Measurements from ENCODE around the gene APOBEC2. TPM values are rescaled to one million over a fixed set of nuclear protein-coding genes. Genes with fewer than 3 reads are reported as not detected.

Gene APOBEC2
- total RNA-seq, 2 experiments from 2014 or later = not detected

- H3K4me1 Mint-ChIP-seq (ENCODE audit: low read depth) = peaks cover 3% of the 10 kb centered on the region
- peak; percentile 64 for DNase-seq
- no peaks in the 10 kb centered on the region for H3K27me3 Mint-ChIP-seq
- H3K36me3 Mint-ChIP-seq = peaks cover 4% of the 10 kb centered on the region
- POLR2A ChIA-PET = no interaction called here
- H3K9me3 Mint-ChIP-seq = no peaks in the 10 kb centered on the region
- CTCF ChIA-PET = interaction anchor here (0.6 to 3.9 kb wide), 17 partner anchors 10 to 281 kb away, joined by 3 to 57 read pairs (median 5); partner anchors contain the start of genes APOBEC2, NFYA and OARD1
- no peak within 1 kb of the TSS for H3K27ac Mint-ChIP-seq
- intact Hi-C loops (cut with micrococcal nuclease) = no loop called here
- no peak within 1 kb of the TSS for H3K4me3 Mint-ChIP-seq
Observed at GRCh38 chr6:41039060-41039998, 13.7 kb upstream of the APOBEC2 start, which contains the start of gene UNC5CL. Gene UNC5CL (minus strand): TSS chr6:41039221. CDS start chr6:41035074, 4,147 bp downstream.

DNA sequence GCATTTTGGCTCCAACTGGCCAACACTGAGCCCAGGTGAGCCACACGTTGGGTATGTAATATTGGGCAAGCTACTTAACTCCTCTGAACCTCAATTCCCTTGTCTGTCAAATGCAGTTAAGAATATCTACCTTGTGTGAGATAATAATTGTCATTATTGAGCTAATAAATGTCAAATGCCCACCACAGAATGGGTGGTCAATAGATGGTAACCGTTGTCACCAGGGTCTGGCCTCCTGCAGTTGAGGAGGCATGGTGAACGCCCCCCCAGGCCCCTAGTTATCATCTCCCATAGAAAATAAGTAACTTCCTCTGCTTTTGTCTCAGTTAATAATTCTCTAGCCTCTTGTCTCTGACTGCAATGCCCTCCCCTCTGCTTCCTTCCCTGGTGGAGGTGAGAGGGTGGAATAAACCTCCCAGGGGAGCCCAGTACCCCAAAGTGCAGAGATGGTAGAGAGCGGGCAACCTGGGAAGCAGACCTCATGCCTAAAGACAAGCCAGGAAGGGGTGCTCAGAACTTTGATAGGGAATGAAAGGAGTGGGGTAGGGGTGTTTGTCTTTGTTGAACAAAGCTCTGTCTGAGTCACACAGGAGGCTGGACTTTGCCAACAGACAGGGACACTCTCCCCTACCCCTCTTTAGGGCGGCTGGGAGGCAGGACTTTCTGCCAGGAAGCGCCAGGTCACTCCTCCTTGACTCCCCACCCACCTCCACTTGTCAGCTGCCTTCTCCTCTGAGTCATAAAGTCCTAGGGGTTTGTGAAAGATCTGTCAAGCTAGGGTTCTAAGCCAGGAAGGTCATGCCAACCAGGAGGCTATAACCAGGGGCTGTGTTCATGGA, 12.7 kb upstream of the APOBEC2 start:
- peak; percentile 48 for DNase-seq
- intact Hi-C loops (cut with micrococcal nuclease) = no loop called here
- Mint-ChIP-seq H3K27ac (no peak overlapping the region), H3K36me3 (peaks cover 4% of the 10 kb centered on the region), H3K9me3 (no peaks in the 10 kb centered on the region), H3K4me3 (no peak overlapping the region), H3K27me3 (no peaks in the 10 kb centered on the region), H3K4me1 (ENCODE audit: low read depth) (peaks cover 3% of the 10 kb centered on the region)
- ChIA-PET CTCF (interaction anchor here (0.6 to 3.9 kb wide), 14 partner anchors 9 to 280 kb away, joined by 3 to 57 read pairs (median 5); partner anchors contain the start of genes APOBEC2, NFYA and OARD1), POLR2A (interaction anchor here (0.9 kb wide), 1 partner anchor 12 kb away, joined by 3 read pairs; no protein-coding TSS in a partner anchor)

DNA sequence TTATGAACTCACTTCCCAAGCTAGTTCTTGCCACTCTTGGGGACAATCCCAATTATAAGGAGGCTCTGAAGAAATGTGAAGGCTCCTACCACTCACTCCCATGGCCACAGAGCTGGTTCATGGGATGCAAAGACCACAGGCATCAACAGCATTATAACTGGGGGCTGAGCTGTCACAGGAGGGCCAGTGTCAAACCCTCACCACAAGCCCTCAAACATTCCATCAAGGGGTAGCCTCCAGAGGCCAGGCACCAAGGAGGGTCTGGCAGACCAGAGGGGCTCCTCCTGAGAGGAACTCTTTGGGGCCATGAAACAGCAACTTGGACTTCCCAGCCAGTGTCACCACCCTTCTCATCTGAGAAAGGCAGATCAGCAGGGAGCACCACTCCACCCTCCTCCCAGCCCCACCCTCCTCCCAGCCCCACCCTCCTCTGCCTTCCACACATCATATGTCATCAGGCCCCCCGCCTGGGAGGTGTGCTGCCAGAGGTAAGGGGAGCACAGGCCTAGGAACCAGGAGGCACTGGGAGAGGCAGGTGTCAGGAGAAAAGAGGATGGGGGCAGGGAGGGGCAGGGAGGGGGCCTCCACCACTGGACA, 12.0 kb upstream of the APOBEC2 start:
- Mint-ChIP-seq H3K27me3 (no peaks in the 10 kb centered on the region), H3K27ac (no peak overlapping the region), H3K4me3 (no peak overlapping the region), H3K4me1 (ENCODE audit: low read depth) (peaks cover 3% of the 10 kb centered on the region), H3K36me3 (peaks cover 4% of the 10 kb centered on the region), H3K9me3 (no peaks in the 10 kb centered on the region)
- DNase-seq = no peak
- ChIA-PET CTCF (interaction anchor here (1.4 to 3.9 kb wide), 4 partner anchors 8 to 43 kb away, joined by 3 to 57 read pairs (median 10); no protein-coding TSS in a partner anchor), POLR2A (interaction anchor here (0.9 kb wide), 1 partner anchor 12 kb away, joined by 3 read pairs; no protein-coding TSS in a partner anchor)
- intact Hi-C loops (cut with micrococcal nuclease) = no loop called here

- DNase-seq = no peak
- POLR2A ChIA-PET = no interaction called here
- CTCF ChIA-PET = interaction anchor here (3.9 kb wide), 1 partner anchor 13 kb away, joined by 57 read pairs; no protein-coding TSS in a partner anchor
- H3K9me3 Mint-ChIP-seq = no peaks in the 10 kb centered on the region
- H3K4me3 Mint-ChIP-seq = no peak within 1 kb of the TSS
- H3K27ac Mint-ChIP-seq = no peak within 1 kb of the TSS
- intact Hi-C loops (cut with micrococcal nuclease) = no loop called here
- H3K27me3 Mint-ChIP-seq = no peaks in the 10 kb centered on the region
- peaks cover 3% of the 10 kb centered on the region for H3K4me1 Mint-ChIP-seq (ENCODE audit: low read depth)
- peaks cover 4% of the 10 kb centered on the region for H3K36me3 Mint-ChIP-seq
Observed at GRCh38 chr6:41042226-41043055, 10.6 kb upstream of the APOBEC2 start, which contains the start of gene TSPO2. Gene TSPO2 (plus strand): TSS chr6:41042467. CDS start chr6:41042986, 519 bp downstream.

DNA sequence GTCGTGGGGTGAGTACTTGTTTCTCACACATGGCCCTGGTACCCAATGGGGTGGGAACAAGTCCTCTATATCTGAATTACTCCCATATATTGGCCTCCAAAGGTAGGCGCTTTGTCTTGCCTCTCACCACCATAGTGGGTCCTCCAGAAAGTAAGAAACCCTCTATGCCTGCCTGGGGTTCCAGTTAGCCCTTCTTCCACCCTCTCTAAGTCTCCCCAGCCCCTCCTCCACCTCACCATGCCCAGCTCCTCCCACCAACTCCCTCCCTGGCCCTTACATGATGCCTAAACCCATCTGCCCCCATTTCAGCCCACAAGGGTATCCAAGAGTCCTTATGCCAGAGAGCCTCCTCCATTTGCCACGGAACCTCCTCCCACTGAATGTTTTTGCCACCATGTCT, 9.9 kb upstream of the APOBEC2 start:
- no peak overlapping the region for H3K27ac Mint-ChIP-seq
- intact Hi-C loops (cut with micrococcal nuclease) = no loop called here
- H3K27me3 Mint-ChIP-seq = no peaks in the 10 kb centered on the region
- H3K9me3 Mint-ChIP-seq = no peaks in the 10 kb centered on the region
- H3K4me1 Mint-ChIP-seq (ENCODE audit: low read depth) = peaks cover 3% of the 10 kb centered on the region
- CTCF ChIA-PET = no interaction called here
- POLR2A ChIA-PET = no interaction called here
- no peak overlapping the region for H3K4me3 Mint-ChIP-seq
- DNase-seq = no peak
- peaks cover 4% of the 10 kb centered on the region for H3K36me3 Mint-ChIP-seq

- DNase-seq = no peak
- Mint-ChIP-seq H3K9me3 (no peaks in the 10 kb centered on the region), H3K4me1 (ENCODE audit: low read depth) (no peaks in the 10 kb centered on the region), H3K4me3 (no peak overlapping the region), H3K36me3 (peaks cover 5% of the 10 kb centered on the region), H3K27ac (no peak overlapping the region), H3K27me3 (no peaks in the 10 kb centered on the region)
- CTCF ChIA-PET = interaction anchor here (1.0 to 2.0 kb wide), 4 partner anchors 14 to 22 kb away, joined by 5 to 10 read pairs (median 6); no protein-coding TSS in a partner anchor
- intact Hi-C loops (cut with micrococcal nuclease) = no loop called here
- POLR2A ChIA-PET = no interaction called here
Observed at GRCh38 chr6:41045664-41046063, 7.3 kb upstream of the APOBEC2 start.

DNA sequence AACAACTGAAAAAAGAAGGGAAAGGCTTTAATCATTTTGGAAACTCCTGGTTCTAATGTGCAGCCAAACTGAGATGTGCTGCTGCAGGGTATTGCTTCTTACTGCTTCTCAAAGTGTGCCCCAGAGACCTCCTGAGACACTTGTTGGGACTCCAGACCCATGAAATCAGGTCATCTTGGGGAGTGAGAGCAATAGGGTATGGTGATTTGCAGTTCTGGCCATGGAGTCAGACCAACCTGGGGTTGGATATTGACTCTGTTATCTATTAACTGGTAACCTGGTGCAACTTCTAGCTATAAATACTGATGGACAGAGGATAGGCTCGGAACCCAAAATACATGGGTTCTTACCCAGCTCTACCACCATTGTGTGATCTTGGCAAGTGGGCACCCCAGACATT, 6.9 kb upstream of the APOBEC2 start:
- no peak for DNase-seq
- H3K4me3 Mint-ChIP-seq = no peak overlapping the region
- no peaks in the 10 kb centered on the region for H3K27me3 Mint-ChIP-seq
- H3K4me1 Mint-ChIP-seq (ENCODE audit: low read depth) = no peaks in the 10 kb centered on the region
- H3K36me3 Mint-ChIP-seq = peaks cover 7% of the 10 kb centered on the region
- POLR2A ChIA-PET = no interaction called here
- H3K27ac Mint-ChIP-seq = no peak overlapping the region
- intact Hi-C loops (cut with micrococcal nuclease) = no loop called here
- no peaks in the 10 kb centered on the region for H3K9me3 Mint-ChIP-seq
- CTCF ChIA-PET = interaction anchor here (0.6 to 2.0 kb wide), 5 partner anchors 9 to 21 kb away, joined by 3 to 10 read pairs (median 5); no protein-coding TSS in a partner anchor

GRCh38 chr6:41047306-41047705, 5.7 kb upstream of the APOBEC2 start:
- CTCF ChIA-PET = interaction anchor here (2.0 kb wide), 1 partner anchor 19 kb away, joined by 10 read pairs; no protein-coding TSS in a partner anchor
- POLR2A ChIA-PET = no interaction called here

GRCh38 chr6:41047745-41048732, 5.0 kb upstream of the APOBEC2 start:
- H3K9me3 Mint-ChIP-seq = no peaks in the 10 kb centered on the region
- peaks cover 11% of the 10 kb centered on the region for H3K36me3 Mint-ChIP-seq
- ChIA-PET POLR2A (no interaction called here), CTCF (interaction anchor here (2.0 to 2.8 kb wide), 3 partner anchors 8 to 20 kb away, joined by 5 to 14 read pairs (median 10); partner anchors contain the start of gene UNC5CL)
- peaks cover 13% of the 10 kb centered on the region for H3K4me1 Mint-ChIP-seq (ENCODE audit: low read depth)
- H3K27me3 Mint-ChIP-seq = no peaks in the 10 kb centered on the region
- no peak overlapping the region for H3K4me3 Mint-ChIP-seq
- no peak overlapping the region for H3K27ac Mint-ChIP-seq
- no peak for DNase-seq
- intact Hi-C loops (cut with micrococcal nuclease) = no loop called here

More at GRCh38 chr6:41047306-41047705, 5.7 kb upstream of the APOBEC2 start:
- Mint-ChIP-seq H3K4me1 (ENCODE audit: low read depth) (peaks cover 7% of the 10 kb centered on the region), H3K27ac (no peak overlapping the region), H3K9me3 (no peaks in the 10 kb centered on the region), H3K4me3 (no peak overlapping the region), H3K36me3 (peaks cover 11% of the 10 kb centered on the region), H3K27me3 (no peaks in the 10 kb centered on the region)
- DNase-seq = no peak
- intact Hi-C loops (cut with micrococcal nuclease) = no loop called here

GRCh38 chr6:41049521-41049920, 3.5 kb upstream of the APOBEC2 start:
- H3K9me3 Mint-ChIP-seq = no peaks in the 10 kb centered on the region
- ChIA-PET CTCF (interaction anchor here (2.1 to 2.8 kb wide), 3 partner anchors 10 to 21 kb away, joined by 5 to 14 read pairs (median 11); partner anchors contain the start of gene UNC5CL), POLR2A (no interaction called here)
- H3K4me1 Mint-ChIP-seq (ENCODE audit: low read depth) = peaks cover 13% of the 10 kb centered on the region
- no peak for DNase-seq
- H3K4me3 Mint-ChIP-seq = no peak overlapping the region
- H3K36me3 Mint-ChIP-seq = peaks cover 11% of the 10 kb centered on the region
- H3K27me3 Mint-ChIP-seq = no peaks in the 10 kb centered on the region
- intact Hi-C loops (cut with micrococcal nuclease) = no loop called here
- no peak overlapping the region for H3K27ac Mint-ChIP-seq
